ENCODE data around the gene GALNT13. TPM values are rescaled to one million over a fixed set of nuclear protein-coding genes. Genes with fewer than 3 reads are reported as not detected.

GALNT13 gene
- total RNA-seq, 2 experiments from 2014 or later: not detected

GRCh38 chr2:154402213-154402612 lies 530.5 kb downstream of the GALNT13 start:
- TF ChIP-seq CTCF (conservative IDR thresholded peaks at IDR 0.05; ENCODE audit: low read length) (peak; percentile 79), EZH2phosphoT487 (IDR thresholded peaks at IDR 0.05; ENCODE audit: borderline replicate concordance, low read depth, low read length) (no peak)
- BruUV-seq (replicated peaks): no TSS peak
- intact Hi-C loops (cut with micrococcal nuclease; ENCODE audit: unreplicated experiment): no loop called here
- no peaks in the 10 kb centered on the region for H3K9me2 ChIP-seq (ENCODE audit: insufficient read depth, low read length)
- no peak overlapping the region for H3K27ac ChIP-seq (ENCODE audit: low read depth, low read length, poor library complexity, severe bottlenecking)
- H4K20me1 ChIP-seq (ENCODE audit: insufficient read depth, low read length): no peaks in the 10 kb centered on the region
- no peak overlapping the region for H3K4me3 ChIP-seq (ENCODE audit: low read depth, low read length, poor library complexity, severe bottlenecking)
- DNase-seq (ENCODE audit: low spot score): peak; percentile 45
- H3K4me1 ChIP-seq (ENCODE audit: insufficient read depth, low read length, poor library complexity, severe bottlenecking): no peaks in the 10 kb centered on the region
- POLR2A ChIA-PET: no interaction called here
- no peaks in the 10 kb centered on the region for H3K9me3 ChIP-seq (ENCODE audit: low read length)
- no peak overlapping the region; the same call in 1 of the 2 replicates for H2AFZ ChIP-seq (ENCODE audit: low read length)
- no peak overlapping the region for H3K4me2 ChIP-seq (ENCODE audit: low read length)
- CTCF ChIA-PET (ENCODE audit: unreplicated experiment): no interaction called here
- no peaks in the 10 kb centered on the region for H3K36me3 ChIP-seq (ENCODE audit: insufficient read depth, low read length)
- H3K79me2 ChIP-seq (ENCODE audit: insufficient read depth, low read depth, low read length): no peaks in the 10 kb centered on the region

- intact Hi-C loops (cut with micrococcal nuclease; ENCODE audit: unreplicated experiment): no loop called here
- POLR2A ChIA-PET: no interaction called here
- CTCF ChIA-PET (ENCODE audit: unreplicated experiment): interaction anchor here (0.6 kb wide), 1 partner anchor 782 kb away, joined by 3 read pairs; no protein-coding TSS in a partner anchor
These were observed 531.6 kb downstream of the GALNT13 start for GRCh38 chr2:154403242-154403790.

More at GRCh38 chr2:154403242-154403790, 531.6 kb downstream of the GALNT13 start:
- no peak for DNase-seq (ENCODE audit: low spot score)
- no peak overlapping the region for H3K27ac ChIP-seq (ENCODE audit: low read depth, low read length, poor library complexity, severe bottlenecking)
- no peaks in the 10 kb centered on the region for H3K9me2 ChIP-seq (ENCODE audit: insufficient read depth, low read length)
- BruUV-seq (replicated peaks): no TSS peak
- H4K20me1 ChIP-seq (ENCODE audit: insufficient read depth, low read length): no peaks in the 10 kb centered on the region
- no peak for TF ChIP-seq EZH2phosphoT487 (IDR thresholded peaks at IDR 0.05; ENCODE audit: borderline replicate concordance, low read depth, low read length)
- TF ChIP-seq CTCF (conservative IDR thresholded peaks at IDR 0.05; ENCODE audit: low read length): no peak
- no peak overlapping the region for H3K4me3 ChIP-seq (ENCODE audit: low read depth, low read length, poor library complexity, severe bottlenecking)
- no peaks in the 10 kb centered on the region for H3K4me1 ChIP-seq (ENCODE audit: insufficient read depth, low read length, poor library complexity, severe bottlenecking)
- H3K4me2 ChIP-seq (ENCODE audit: low read length): no peak overlapping the region
- no peaks in the 10 kb centered on the region for H3K36me3 ChIP-seq (ENCODE audit: insufficient read depth, low read length)
- no peaks in the 10 kb centered on the region for H3K9me3 ChIP-seq (ENCODE audit: low read length)
- no peak overlapping the region for H2AFZ ChIP-seq (ENCODE audit: low read length)
- no peaks in the 10 kb centered on the region for H3K79me2 ChIP-seq (ENCODE audit: insufficient read depth, low read depth, low read length)

Data from OCI-LY7 (cell line).